NCI-H226 (cell line): Measurements from ENCODE around the gene ZFAND5.
A peak's percentile ranks its signal among the peaks of the same experiment; 100 is the strongest.

Experiments
- DNase-seq: peaks from one replicate; pipeline ENCODE4 v3.0.0-alpha.2; 2015

Gene ZFAND5, protein sequence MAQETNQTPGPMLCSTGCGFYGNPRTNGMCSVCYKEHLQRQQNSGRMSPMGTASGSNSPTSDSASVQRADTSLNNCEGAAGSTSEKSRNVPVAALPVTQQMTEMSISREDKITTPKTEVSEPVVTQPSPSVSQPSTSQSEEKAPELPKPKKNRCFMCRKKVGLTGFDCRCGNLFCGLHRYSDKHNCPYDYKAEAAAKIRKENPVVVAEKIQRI

DNA sequence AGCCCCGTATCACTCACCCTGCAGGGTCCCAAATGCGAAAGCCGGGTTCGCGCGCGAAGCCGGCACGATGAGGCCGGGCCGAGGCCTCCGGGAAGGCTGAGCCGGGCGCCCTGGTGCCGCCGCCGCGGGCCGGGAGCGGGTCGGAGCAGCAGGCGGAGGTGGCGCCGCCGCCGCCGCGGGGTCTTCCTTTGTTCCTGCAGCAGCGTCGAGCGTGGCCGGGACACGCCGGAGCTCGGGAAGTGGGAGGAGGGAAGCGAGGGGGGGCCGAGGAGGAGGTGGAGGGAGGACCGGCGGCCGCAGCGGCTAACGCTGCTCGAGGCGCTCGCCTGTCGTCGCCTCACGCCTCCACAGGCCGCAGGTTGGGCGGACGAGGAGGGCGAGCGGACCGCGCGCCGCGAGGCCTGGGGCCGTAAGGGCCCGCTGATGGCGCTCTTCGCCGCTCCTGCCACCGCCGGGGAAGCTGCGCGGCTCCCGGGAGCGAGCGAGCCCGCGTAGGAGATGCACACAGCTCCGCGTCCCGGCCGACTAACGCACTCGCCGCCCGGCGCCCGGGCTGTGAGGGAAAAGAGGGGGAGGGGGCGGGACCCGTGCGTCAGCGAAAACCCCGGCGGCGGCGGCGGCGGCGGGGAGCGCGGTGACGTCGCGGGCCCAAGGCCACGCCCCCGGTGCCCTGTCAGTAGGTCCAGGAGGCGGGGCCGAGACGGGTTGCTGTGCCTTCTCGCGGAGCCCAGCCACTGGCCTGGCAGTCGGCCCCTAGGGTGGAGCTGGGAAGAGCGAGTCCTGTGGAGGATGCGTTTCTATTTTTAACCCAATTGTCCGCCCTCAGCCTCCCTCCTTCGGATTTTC, at the start of gene ZFAND5:
Gene ZFAND5 (minus strand): TSS at position 530 of the 846 bp plus-strand sequence. CDS start 4,430 bp downstream, outside the sequence.
- DNase-seq, result peak; percentile 96

DNA sequence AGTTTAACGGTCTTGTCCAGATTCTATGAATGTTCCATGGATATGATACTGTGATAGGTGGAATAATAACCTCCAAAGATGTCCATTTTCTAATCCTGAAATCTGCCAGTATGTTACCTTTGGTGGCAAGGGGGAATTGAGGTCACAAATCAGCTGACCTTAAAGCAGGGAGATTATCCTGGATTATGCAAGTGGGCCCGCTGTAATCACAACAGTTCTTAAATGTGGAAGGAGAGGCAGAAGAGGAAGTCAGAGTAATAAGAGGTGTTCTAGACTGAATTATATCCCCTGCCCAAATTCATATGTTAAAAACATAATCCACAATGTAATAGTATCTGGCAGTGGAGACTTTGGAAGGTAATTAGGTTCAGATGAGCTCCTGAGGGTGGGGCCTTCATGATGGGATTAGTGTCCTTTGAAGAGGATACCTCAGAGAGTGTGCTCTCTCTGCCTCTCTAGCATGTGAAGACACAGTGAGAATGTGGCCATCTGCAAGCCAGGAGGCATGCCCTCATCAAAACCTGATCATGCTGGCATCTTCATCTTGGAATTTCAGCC, 47.6 kb upstream of the ZFAND5 start:
- no peak for DNase-seq

DNA sequence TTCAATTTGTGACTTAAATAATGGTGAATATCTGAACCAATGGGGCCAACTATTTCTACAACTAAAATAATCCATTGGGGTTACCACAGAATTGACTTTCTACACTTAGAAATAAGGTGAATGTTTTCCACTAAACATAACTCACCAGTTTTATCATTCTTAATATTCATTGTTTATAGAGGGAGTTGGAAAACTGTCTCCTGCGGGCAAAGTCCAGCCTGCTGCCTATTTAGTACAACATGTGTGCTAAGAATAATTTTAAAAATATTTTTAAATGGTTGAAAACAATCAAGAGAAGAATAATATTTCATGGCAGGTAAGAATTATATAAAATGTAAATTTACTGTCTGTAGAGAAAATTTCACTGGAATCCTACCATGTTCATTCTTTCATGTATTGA, 45.2 kb upstream of the ZFAND5 start:
- no peak for DNase-seq

DNA sequence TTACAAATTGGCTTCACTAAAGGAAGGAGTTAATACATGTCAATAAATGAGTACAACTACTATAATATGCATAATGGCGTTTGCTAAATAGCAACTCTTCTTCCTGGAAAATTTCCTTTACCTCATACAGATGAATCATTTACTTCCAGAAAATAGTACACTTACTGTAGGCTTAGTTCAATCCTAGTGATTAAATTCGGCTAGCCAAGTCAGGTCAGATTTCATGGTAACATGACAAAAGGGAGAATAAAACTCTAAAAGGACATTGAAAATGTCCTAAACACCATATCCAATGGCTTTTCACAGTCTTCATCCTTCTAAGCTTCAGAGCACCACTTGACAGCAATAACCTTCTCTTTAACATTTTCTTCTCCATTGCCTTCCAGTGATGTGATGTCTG, 42.1 kb upstream of the ZFAND5 start:
- no peak for DNase-seq

DNA sequence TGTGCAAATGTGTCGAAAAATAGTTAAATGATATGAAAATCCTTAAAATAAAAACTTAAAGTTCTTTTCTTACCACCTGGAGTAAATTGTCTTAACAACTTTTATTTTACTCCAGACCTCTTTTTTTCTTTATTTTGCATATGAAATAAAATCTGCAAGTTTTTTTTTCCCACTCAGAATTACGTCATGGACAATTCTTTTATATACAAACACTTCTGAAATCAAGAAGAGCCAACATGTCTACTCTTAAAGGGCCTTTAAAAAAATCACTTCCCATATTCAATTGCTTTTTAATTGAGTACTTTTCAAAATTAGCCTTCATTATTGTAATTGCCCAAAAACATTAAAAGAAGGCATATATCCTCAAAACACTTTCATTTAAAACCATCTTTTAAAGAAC, 37.7 kb upstream of the ZFAND5 start:
- no peak for DNase-seq

DNA sequence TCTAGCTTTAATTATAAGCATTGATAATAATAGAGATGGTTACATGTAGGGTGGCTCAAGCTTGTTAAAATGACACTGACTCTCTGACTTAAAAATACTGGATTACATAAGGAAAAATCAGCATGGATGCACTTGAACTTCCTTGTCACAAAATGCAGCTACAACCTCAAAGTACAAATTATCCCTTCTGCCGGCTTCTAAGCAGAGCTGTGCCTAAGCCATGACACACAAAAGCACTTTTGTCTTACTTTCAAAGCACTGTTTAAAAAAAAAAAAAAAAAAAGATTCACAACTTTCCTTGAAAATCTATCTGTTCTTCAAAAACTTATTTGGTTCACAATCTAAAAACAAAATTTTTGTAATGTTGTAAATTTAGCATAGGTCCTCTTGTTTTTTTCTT, 36.4 kb upstream of the ZFAND5 start:
- no peak for DNase-seq

DNA sequence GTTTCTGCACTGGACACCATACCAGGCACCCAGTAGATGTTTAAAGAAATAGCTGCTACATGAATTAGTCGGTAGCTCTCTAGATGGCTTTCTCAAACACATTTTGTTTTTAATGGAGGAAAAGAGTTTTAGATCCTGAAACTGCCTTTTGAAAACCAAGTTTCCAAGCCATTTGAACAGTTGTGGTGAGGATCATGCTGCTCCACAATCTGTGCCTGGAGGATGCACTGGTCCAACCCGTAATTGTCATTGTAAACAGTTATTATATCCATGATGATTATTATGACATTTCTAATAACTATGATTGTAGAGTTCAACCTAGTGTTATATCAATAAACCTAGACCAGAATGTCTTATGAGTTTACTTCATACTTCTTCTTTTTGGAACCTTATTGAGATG, 35.9 kb upstream of the ZFAND5 start:
- DNase-seq, result no peak

DNA sequence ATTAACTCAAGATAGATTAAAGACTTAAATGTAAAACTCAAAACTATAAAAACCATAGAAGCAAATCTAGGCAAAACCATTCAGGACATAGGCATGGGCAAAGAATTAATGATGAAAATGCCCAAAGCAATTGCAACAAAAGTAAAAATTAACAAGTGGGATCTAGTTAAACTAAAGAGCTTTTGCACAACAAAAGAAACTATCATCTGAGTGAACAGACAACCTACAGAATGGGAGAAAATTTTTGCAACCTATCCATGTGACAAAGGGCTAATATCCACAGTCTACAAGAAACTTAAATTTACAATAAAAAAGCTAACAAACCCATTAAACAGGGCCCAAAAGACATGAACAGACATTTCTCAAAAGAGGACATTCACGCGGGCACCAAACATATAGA, 34.4 kb upstream of the ZFAND5 start:
- DNase-seq, result no peak

DNA sequence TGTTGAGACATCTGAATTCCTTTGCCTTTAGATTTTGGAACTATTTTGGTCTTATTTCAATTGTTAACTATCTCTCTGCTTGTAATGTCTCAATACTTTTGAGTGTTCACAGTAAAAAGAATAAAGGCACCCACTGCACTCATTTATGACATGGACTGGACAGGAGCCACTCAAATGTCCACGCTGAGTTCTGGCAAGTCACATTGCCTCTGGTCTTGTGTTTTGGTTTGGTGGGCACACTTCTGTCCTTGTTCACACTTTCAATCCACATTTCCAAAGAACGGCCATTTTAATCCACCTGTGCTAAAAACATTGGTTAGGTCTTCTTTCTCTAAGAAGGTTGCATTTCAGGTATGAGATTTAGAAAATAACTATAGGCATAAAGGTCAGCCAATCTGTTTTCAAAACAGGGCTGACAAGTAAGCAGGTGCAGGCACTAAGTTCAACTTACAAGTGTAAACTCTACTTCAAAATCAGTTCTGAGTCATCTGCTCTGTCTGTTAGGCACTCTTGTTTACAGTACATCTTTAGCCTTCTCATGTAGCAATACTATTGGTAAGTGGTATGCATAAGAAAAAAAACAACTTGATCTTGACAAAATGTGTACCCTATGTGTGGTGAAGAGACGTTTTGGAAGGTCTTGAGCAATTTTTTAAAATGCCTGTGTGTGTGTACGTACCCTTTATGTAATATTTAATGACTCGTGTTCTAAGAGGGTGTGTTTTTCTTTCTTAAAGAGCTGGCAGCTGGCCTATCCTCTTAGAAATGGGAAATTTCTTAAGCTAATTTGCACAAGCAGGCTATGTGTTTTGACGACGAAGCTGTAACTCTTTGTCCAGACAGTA, 31.5 kb upstream of the ZFAND5 start:
- DNase-seq, result peak; percentile 19

DNA sequence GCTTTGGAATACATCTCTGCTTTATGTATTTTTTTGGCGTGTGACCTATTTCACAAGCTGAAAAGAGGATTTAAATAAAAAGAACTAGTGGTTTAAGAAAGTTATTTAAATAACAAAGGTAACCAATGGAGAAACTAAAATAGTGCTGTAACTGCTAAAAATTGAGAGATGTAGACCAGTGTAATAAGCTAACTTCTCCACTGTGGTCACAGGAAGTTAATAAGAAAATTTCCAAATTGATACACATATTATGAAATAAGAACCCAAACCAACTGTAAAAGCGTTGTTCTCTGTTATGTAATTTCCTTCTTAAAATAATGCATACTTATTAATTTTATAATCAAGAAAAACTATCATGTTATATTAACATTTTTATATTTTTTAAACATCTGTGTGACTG, 29.1 kb upstream of the ZFAND5 start:
- no peak for DNase-seq

DNA sequence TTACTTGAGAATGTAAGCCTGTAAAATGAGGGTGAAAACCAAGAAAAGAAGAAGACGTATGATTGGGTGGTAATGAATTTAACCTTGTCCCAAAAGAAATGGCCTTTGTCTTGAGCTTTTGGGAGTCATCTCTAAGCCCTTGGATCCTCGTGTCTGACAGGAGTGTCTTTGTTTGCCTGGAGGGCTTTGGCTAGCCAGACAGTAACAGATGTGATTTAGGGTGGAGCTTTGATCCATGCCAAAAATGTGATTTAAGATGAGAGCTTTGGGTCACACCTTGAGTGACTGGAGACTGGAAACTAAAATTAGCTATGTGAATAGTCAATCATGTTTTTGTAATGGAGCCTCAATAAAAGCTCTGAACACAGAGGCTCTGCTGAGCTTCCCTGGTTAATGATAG, 25.9 kb upstream of the ZFAND5 start:
- DNase-seq, result no peak

DNA sequence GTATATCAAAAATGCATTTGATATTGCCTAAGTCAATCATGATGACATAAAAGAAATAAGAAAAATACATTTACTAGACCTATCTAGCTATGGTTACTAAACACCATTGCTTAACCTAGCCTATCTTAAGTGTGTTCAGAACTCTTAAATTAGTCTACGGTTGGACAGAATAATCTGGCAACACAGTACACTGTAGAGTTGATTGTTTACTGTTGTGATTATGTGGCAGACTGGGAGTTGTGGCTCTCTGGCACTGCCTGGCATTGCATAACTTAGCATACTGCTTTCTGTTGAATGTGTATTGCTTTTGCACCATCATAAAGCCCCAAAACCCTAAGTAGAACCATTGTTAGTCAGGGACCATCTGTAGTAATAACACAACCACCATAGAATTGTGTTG, 21.2 kb upstream of the ZFAND5 start:
- no peak for DNase-seq

DNA sequence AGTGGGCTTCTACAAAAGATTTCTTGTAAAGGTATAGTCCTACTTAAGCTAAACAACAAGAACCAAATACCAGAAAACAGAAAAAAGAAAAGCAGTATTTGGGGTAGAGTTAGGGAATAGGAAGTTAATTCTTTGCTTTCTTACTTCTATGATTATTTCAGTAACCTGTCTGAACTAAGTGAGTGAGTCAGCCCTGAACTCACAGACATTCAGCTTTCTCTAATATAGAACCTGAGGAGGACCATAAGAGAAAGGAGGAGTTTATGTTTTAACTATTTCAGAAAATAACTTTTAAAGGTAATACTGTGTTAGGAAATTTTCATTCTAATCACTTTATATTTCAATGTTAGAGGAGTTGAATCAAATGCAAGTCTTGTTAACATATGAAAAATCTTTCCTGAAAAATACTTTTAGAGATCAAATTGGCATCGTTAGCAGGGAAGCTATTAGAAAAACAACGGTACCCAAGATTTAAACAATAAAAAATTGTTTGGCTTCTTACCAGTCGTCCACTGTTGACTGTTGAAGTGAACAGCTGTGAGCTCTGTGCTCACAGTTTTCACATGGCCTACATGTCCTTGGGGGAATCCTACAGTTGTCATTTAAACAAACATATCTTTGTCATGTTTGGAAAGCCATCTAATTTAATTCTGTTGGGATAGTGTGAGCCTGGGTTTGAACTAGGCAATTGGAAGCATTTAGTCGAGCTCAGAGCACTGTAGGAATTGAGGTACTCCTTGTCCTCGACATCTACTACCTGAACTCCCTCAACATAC, 19.9 kb upstream of the ZFAND5 start:
- no peak for DNase-seq

DNA sequence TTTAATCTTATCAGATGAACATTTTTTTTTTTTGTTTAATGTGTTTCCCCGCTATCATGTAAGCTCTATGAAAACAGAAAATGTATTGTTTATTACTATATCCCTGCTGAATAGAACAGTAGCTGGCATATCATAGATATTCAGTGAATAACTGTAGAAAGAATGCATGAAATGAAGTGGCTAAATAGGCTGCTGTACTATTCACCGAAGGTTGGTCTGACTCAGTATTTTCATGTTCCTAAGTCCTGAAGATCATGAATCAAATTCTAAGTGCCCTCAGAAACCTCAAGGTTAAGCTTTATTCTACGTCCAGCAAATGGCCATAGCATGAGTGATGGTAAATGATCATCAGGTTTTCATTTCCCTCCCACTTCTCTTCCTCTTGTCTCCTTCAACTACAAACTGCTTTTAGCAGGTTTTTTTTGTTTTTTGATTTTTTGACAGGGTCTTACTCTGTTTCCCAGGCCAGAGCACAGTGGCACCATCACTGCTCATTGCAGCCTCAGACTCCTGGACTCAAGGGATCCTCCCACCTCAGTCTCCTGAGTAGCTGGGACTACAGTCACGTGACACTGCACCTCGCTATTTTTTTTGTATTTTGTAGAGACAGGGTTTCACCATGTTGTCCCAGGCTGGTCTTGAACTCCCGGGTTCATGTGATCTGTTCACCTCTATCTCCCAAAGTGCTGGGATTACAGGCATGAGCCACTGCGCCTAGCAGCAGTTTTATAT, 19.1 kb upstream of the ZFAND5 start:
- DNase-seq, result peak; percentile 77

DNA sequence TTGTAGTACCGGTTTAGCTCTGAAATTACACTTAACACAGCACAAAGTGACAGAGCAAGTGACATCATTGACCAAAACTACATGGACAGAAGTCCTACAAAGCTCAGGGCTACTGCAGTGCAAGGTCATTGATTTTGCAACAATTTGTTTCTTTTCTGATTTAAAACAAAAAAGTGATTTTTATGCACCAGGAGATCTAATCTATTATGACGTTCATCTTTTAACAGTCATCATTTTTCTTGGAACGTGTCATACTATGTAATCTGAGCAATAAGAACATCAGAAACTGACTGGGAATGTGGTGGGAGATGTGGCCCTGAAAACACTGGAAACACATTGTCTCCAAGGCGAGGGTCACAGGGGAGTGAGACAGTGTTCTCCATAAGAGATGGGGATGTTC, 17.4 kb upstream of the ZFAND5 start:
- DNase-seq, result no peak

DNA sequence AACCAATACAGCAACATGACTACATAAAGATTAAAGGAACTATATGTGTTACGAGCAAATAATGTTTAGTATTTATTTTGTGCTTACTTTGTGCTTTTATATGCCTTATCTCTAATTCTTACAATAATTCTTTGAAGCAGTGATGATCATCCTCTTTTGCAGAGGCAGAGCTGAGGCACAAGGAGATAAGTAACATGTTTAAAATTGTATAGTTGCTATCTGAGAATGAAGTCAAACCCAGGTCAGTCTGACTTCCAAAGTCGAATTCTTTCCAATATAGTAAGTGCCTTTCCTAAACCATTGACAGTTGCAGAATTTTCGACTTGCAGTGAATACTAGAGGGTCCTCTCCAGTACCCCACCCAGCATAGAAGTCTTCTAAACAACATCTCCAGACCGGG, 12.0 kb upstream of the ZFAND5 start:
- no peak for DNase-seq

DNA sequence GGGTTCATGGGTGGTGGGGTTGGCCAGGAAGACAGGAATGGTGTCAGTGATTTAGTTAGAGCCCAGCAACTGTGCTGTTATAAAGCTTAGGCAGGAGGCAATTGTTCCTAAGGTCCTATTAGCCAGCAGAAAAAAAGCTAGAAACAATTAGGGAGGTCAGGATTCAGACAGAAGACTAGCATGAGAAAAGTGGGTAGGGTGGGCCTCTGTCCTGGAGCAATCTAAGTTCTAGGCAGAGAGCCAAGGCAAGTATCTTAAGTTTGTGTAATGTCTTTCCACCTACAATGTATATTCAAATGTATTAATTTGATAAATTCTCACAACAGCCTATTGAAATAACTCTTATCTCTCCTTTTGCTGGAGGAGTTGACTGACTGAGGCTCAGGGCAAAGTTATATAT, 6.1 kb upstream of the ZFAND5 start:
- DNase-seq, result peak; percentile 39

DNA sequence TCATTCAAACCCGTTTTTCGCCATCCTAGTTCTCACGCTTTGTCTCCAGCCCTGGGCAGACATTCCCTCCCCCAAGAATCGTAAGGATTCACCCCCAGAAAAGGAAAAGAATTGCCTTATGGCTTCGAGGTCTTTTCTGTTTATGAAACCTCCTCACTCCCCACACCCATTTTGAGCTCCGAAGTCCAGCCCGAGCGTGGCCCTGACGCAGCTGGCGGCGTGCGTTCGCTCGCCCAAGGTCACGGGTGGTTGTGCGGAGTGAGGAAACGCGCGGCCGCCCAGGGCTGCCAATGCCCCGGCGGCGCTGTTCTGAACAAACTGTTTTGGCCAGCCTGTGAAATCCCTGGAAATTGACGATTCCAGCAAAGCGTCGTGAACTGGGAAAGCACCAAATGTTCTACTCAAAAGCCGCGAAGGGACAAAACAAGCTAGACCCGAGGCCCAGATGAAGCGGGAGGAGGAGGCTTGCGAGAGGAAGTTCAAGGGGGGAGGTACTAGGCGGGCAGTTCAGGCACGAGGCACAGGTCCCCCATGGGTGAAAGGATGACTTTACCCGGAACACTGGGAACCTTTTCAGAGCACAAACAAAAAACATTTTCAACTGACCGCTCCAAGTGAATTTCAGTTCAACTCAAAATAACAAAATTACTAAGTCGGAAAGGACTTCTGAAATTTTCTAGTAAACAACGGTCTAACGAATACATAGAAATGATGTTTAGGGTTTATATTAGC, 683 bp upstream of the ZFAND5 start:
- DNase-seq, result peak; percentile 72

DNA sequence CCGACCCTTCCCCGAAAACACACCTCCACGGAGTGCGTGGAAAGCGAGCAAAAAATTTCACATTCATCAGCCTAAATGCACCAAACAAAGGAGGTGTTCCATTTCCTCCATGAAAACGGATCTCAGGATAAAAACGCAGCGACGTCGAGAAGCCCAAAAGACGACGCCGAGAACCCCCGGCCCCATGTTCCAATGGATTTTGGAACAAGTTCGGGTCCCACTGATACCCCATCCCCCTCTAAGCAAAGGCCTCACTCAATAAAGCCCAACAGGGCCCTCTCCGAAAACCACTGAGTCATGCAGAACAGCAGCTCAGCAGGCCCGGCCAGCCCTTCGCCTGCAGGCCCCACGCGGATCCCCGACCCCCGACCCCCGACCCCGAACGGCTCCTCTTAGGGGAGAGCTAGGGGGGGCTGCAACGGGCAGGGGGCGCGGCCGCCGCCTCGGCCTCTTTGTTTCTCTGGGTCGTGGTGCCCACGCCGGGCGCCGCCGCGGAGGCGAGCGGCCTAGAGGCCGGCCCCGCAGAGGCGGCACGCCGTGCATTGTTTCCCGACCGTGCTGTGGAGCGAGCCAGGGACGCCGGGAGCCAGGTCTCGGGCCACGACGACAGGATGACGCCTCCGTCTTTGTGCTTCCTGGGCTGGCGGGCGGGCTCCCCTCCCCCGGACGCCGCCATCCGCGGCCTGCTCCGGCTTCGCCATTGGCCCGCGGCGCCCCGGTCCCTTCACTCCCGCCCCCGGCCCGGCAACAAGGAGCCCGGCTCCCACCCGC, 915 bp downstream of the ZFAND5 start:
- DNase-seq, result peak; percentile 33

DNA sequence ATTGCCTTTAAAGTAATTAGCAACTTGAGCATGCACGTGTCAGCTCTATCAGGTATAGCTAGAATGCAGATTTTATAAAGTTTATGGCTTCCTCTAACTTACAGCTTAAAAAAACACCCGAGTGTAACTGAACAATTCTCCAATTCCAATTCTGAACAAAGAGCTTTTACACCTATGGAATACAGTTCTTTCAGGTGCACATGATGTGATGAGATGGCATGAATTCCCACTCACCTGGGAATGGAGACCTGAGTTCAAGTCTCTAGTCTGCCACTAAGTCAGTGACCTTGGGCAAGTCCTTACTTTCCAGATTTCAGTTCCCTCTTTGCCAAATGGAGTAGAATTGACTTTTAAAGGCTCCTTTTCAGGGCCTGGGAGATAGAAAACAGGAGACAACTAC, 1.8 kb downstream of the ZFAND5 start:
- no peak for DNase-seq
